ENCODE results near the gene CAMK2G. TPM values are rescaled to one million over a fixed set of nuclear protein-coding genes. Genes with fewer than 3 reads are reported as not detected.

The CAMK2G gene
- total RNA-seq, 1 donor from 2014 or later: 25.7 TPM

DNA sequence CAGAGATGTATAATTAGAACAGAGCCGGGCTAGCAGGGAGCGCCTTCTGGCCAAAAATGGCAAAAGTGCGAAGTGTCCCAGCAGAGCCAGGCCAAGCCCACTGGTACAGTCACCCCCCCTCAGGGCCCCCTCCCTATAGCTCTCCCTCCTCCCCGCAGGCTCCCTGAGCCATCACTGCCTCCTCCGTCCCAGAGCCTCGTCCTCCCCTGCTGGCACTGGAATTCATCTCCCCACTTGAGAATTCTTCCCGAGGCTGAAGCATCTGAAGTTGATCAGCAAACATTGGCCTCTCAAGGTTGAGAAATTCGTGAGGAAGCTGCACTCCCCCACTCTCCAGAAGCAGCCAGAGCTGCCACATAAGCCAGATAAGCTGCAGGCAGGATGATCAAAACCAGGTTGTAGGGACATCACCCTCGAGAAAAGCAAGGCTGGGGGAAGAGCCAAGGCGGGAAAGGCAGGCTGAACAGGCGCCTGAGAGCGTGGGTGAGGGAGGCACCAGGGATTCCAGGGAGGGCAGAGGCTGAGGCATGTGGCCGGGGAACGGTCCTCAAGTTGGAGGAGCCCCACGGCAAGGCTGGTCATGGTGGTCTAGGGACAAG, 23.4 kb downstream of the CAMK2G start:
- Mint-ChIP-seq H3K36me3 (ENCODE audit: low read depth) (no peaks in the 10 kb centered on the region), H3K4me1 (peaks cover 16% of the 10 kb centered on the region), H3K4me3 (no peak overlapping the region), H3K27me3 (ENCODE audit: low read depth) (no peaks in the 10 kb centered on the region), H3K27ac (ENCODE audit: unreplicated experiment) (no peak overlapping the region), H3K9me3 (no peaks in the 10 kb centered on the region)
- DNase-seq (ENCODE audit: low read depth, low spot score): no peak
- no peak for TF ChIP-seq CTCF (conservative IDR thresholded peaks at IDR 0.05)

DNA sequence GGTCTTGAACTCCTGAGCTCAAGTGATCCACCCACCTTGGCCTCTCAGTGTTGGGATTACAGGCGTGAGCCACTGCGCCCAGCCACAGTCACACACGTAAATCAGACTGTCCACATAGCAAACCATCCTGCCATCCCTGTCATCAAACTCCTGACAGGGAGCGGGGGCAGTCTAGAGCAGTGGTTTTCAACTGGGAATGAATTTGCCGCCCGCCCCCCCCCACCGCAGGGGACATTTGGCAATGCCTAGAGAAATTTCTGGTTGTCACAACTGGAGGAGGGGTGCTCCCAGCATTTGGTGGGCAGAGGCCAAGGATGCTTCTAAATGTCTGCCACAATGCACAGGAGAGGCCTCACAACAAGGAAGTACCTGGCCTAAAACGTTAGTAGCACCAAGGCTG, 24.1 kb downstream of the CAMK2G start:
- H3K27ac Mint-ChIP-seq (ENCODE audit: unreplicated experiment): no peak overlapping the region
- H3K4me1 Mint-ChIP-seq: peaks cover 16% of the 10 kb centered on the region

DNA sequence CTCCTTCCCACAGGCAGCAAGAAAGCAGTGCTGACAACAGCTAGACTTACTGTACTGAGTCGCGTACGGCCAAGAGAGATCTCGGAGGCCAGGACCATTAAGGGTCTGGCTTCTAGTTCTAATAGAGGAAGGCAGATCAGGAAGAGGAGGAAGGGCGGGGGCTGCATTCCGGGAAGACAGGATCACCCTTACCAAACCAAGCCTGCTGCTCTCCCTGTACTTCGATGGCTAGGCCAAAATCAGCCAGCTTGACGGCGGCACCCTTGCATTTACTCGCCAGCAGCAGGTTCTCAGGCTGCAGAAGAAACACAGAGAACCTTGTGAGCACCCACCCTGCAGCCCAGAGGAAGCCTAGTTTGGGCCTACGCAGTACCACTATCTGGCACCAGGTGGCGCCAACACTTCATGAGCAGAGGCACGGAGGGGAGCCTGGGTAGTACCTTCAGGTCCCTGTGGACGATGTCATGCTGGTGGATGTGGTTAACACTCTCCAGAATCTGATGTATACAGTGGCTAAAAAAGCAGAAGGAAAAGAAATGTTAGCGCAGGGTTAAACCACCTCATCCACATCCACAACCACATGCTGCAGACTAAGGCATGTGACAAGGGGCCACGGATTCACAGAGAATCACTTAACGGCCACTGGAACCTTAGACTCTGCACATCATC, 25.4 kb downstream of the CAMK2G start:
- Mint-ChIP-seq H3K9me3 (no peaks in the 10 kb centered on the region), H3K36me3 (ENCODE audit: low read depth) (no peaks in the 10 kb centered on the region), H3K27ac (ENCODE audit: unreplicated experiment) (no peak overlapping the region), H3K4me3 (no peak overlapping the region), H3K4me1 (peaks cover 11% of the 10 kb centered on the region), H3K27me3 (ENCODE audit: low read depth) (no peaks in the 10 kb centered on the region)
- TF ChIP-seq CTCF (conservative IDR thresholded peaks at IDR 0.05): peak; percentile 98
- DNase-seq (ENCODE audit: low read depth, low spot score): peak; percentile 93

More for the DNA sequence above, 24.1 kb downstream of the CAMK2G start:
- Mint-ChIP-seq H3K9me3 (no peaks in the 10 kb centered on the region), H3K27me3 (ENCODE audit: low read depth) (no peaks in the 10 kb centered on the region), H3K36me3 (ENCODE audit: low read depth) (no peaks in the 10 kb centered on the region), H3K4me3 (no peak overlapping the region)
- TF ChIP-seq CTCF (conservative IDR thresholded peaks at IDR 0.05): no peak
- no peak for DNase-seq (ENCODE audit: low read depth, low spot score)

- DNase-seq (ENCODE audit: low read depth, low spot score): no peak
- no peak for TF ChIP-seq CTCF (conservative IDR thresholded peaks at IDR 0.05)
- Mint-ChIP-seq H3K36me3 (ENCODE audit: low read depth) (peaks cover 3% of the 10 kb centered on the region), H3K4me3 (no peak overlapping the region), H3K27ac (ENCODE audit: unreplicated experiment) (no peak overlapping the region), H3K27me3 (ENCODE audit: low read depth) (no peaks in the 10 kb centered on the region), H3K4me1 (peaks cover 5% of the 10 kb centered on the region), H3K9me3 (no peaks in the 10 kb centered on the region)
Observed at GRCh38 chr10:73847031-73847430, 27.3 kb downstream of the CAMK2G start.

GRCh38 chr10:73843261-73843660, 31.1 kb downstream of the CAMK2G start:
- TF ChIP-seq CTCF (conservative IDR thresholded peaks at IDR 0.05): no peak
- Mint-ChIP-seq H3K27me3 (ENCODE audit: low read depth) (no peaks in the 10 kb centered on the region), H3K9me3 (no peaks in the 10 kb centered on the region), H3K4me3 (no peak overlapping the region), H3K36me3 (ENCODE audit: low read depth) (peaks cover 3% of the 10 kb centered on the region), H3K4me1 (peaks cover 16% of the 10 kb centered on the region), H3K27ac (ENCODE audit: unreplicated experiment) (no peak overlapping the region)
- no peak for DNase-seq (ENCODE audit: low read depth, low spot score)
